CD14-positive monocyte (primary cell): ENCODE measurements around the gene ZNF880. TPM values are rescaled to one million over a fixed set of nuclear protein-coding genes. Genes with fewer than 3 reads are reported as not detected.

ENCODE experiments used
- DNase-seq, 3 donors: peaks; one replicate each; pipeline ENCODE4 v3.0.0-alpha.2; 2011 to 2022
- H2AFZ ChIP-seq: 2 replicates; pipeline ENCODE4 v1.6.0; 2012; ENCODE audit warnings: mild to moderate bottlenecking, low read depth, low read length, inconsistent platforms; ENCODE audit not compliant: insufficient read depth, poor library complexity, severe bottlenecking
- H3K27ac ChIP-seq, 2 donors: 1 replicate in 1 of 2; 2 replicates in 1 of 2; pipeline ENCODE4 v1.5.1; 2012 to 2013; ENCODE audit warnings: low read length in 2 of 2, control low read depth in 1 of 2, inconsistent platforms in 1 of 2, low read depth in 1 of 2, mild to moderate bottlenecking in 1 of 2
- H3K27me3 ChIP-seq, 2 donors: one replicate each; pipeline versions ENCODE4 v1.6.0 to v1.6.1; 2011 to 2013; ENCODE audit warnings: low read length in 2 of 2; ENCODE audit not compliant: control insufficient read depth in 2 of 2, insufficient read depth in 2 of 2
- H3K36me3 ChIP-seq, 2 donors: replicated peaks in 1 of 2; 1 replicate in 1 of 2; 2 replicates in 1 of 2; pipeline versions ENCODE4 v1.5.1 to v1.6.1; 2012 to 2013; ENCODE audit warnings: low read length in 2 of 2, control low read depth in 1 of 2, inconsistent platforms in 1 of 2, mild to moderate bottlenecking in 1 of 2; ENCODE audit not compliant: insufficient read depth in 2 of 2, control insufficient read depth in 1 of 2
- H3K4me1 ChIP-seq, 2 donors: 1 replicate in 1 of 2; 2 replicates in 1 of 2; pipeline versions ENCODE4 v1.5.1 to v1.6.1; 2012 to 2013; ENCODE audit warnings: low read length in 2 of 2, control low read depth in 1 of 2, inconsistent platforms in 1 of 2, mild to moderate bottlenecking in 1 of 2, moderate library complexity in 1 of 2; ENCODE audit not compliant: insufficient read depth in 2 of 2, control insufficient read depth in 1 of 2
- H3K4me2 ChIP-seq: replicated peaks from 2 replicates; pipeline ENCODE3; 2012; ENCODE audit warnings: low read length, moderate library complexity, mild to moderate bottlenecking; ENCODE audit not compliant: poor library complexity, severe bottlenecking; ENCODE audit errors: extremely low read depth
- H3K4me3 ChIP-seq, 3 experiments: fragments of 200-600 bp in 1 of 3; sonication (generic) in 1 of 3; replicated peaks in 1 of 3; 1 replicate in 2 of 3; 2 replicates in 1 of 3; pipeline ENCODE4 v1.5.1; 2011 to 2013; ENCODE audit warnings: low read length in 3 of 3, mild to moderate bottlenecking in 3 of 3, control low read depth in 2 of 3, low read depth in 2 of 3, inconsistent platforms in 1 of 3, moderate library complexity in 1 of 3
- H3K79me2 ChIP-seq: 2 replicates; pipeline ENCODE4 v1.6.0; 2012; ENCODE audit warnings: mild to moderate bottlenecking, control low read depth, inconsistent platforms, low read length, moderate library complexity; ENCODE audit not compliant: insufficient read depth
- H3K9ac ChIP-seq: 2 replicates; pipeline ENCODE4 v1.6.0; 2017; ENCODE audit warnings: low read length, mild to moderate bottlenecking; ENCODE audit not compliant: insufficient read depth, poor library complexity, severe bottlenecking
- H3K9me3 ChIP-seq, 2 donors: replicated peaks in 1 of 2; 1 replicate in 1 of 2; 2 replicates in 1 of 2; pipeline versions ENCODE4 v1.5.1 to v1.6.1; 2012 to 2013; ENCODE audit warnings: low read length in 2 of 2, control low read depth in 1 of 2; ENCODE audit not compliant: control insufficient read depth in 1 of 2, insufficient read depth in 1 of 2
- H4K20me1 ChIP-seq: 2 replicates; pipeline ENCODE4 v1.6.0; 2012; ENCODE audit warnings: mild to moderate bottlenecking, low read length, control low read depth, moderate library complexity; ENCODE audit not compliant: insufficient read depth
- H3K27ac Mint-ChIP-seq, 7 donors: one replicate each; pipeline ENCODE4 v1.8.0; 2020; ENCODE audit warnings: mild to moderate bottlenecking in 7 of 7, mixed read lengths in 7 of 7, moderate library complexity in 6 of 7, inconsistent platforms in 2 of 7
- H3K27me3 Mint-ChIP-seq, 3 donors: one replicate each; pipeline ENCODE4 v1.8.0; 2021 to 2022; ENCODE audit warnings: low read depth in 3 of 3, mild to moderate bottlenecking in 3 of 3, mixed read lengths in 3 of 3, moderate library complexity in 3 of 3, inconsistent platforms in 1 of 3
- H3K36me3 Mint-ChIP-seq, 2 donors: one replicate each; pipeline ENCODE4 v1.8.0; 2020; ENCODE audit warnings: mixed read lengths in 2 of 2, inconsistent platforms in 1 of 2, mild to moderate bottlenecking in 1 of 2
- H3K4me1 Mint-ChIP-seq: one replicate; pipeline ENCODE4 v1.8.0; 2020; ENCODE audit warnings: mild to moderate bottlenecking, mixed read lengths
- H3K4me3 Mint-ChIP-seq, 2 donors: one replicate each; pipeline ENCODE4 v1.8.0; 2020; ENCODE audit warnings: mild to moderate bottlenecking in 2 of 2, mixed read lengths in 2 of 2, moderate library complexity in 1 of 2
- H3K9me3 Mint-ChIP-seq, 7 donors: one replicate each; pipeline ENCODE4 v1.8.0; 2020 to 2022; ENCODE audit warnings: mixed read lengths in 7 of 7, mild to moderate bottlenecking in 6 of 7, moderate library complexity in 6 of 7, inconsistent platforms in 2 of 7
- WGBS: methylation state at CpG from one replicate; pipeline ENCODE4 v1.1.5; 2013; ENCODE audit warnings: missing lambda C conversion rate; ENCODE audit not compliant: insufficient coverage; 5-methylcytosine and 5-hydroxymethylcytosine counted together
- intact Hi-C, 2 donors: fragments of 100-400 bp; cut with micrococcal nuclease; formaldehyde crosslinking; loops; one replicate each; pipeline versions ENCODE4 v1.15.0 to v1.15.1; 2023
- polyA plus RNA-seq, 3 donors: library from polyadenylated mRNA; depleted of rRNA in 1 of 3; unstranded in 2 of 3; stranded (reverse) in 1 of 3; fragments of 300-500 nt in 2 of 3; fragments of >200 nt in 1 of 3; fragmentation: Illumina TruSeq in 2 of 3; gene quantifications; 1 replicate in 2 of 3; 2 replicates in 1 of 3; pipeline ENCODE4 v1.2.3, GENCODE V29; 2012 to 2021
- TF ChIP-seq, protein P1 (sequence below): fragments of 200-600 bp; IDR thresholded peaks from one replicate; pipeline ENCODE4 v1.8.0; 2022; ENCODE audit warnings: antibody characterized with exemption, mild to moderate bottlenecking

Gene ZNF880
- polyA plus RNA-seq, 3 donors: 4.5 to 8.5 (median 5.5) TPM

DNA sequence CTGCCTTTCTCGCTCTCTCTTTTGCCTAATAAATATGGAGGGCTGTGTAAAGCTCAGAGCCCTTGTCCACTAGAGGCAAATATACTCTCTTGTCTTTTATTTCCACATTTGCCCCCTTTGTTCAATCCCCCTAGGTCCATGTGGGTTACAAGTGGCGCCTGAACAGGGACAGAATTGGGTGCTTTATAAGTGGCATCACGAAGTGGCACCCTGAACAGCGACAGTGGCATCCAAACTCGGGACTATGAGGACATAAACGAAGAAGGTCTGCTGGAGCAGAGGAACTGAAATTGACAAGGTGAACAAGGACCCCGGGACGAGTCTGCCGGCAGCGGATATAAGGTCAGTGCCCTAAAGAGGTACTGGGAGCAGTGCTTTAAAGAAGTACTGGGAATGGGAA, 38.0 kb upstream of the ZNF880 start:
- Histone ChIP-seq H3K4me3 (peak overlapping the region in 1 of 3 experiments; percentile 27), H3K27me3 (no peaks in the 10 kb centered on the region), H4K20me1 (no peaks in the 10 kb centered on the region), H3K9me3 (peaks cover 82 to 90% of the 10 kb centered on the region in 2 donors), H3K27ac (no peak overlapping the region), H3K9ac (no peak overlapping the region), H2AFZ (no peak overlapping the region), H3K4me2 (no peak overlapping the region), H3K79me2 (no peaks in the 10 kb centered on the region), H3K4me1 (peaks cover 6 to 8% of the 10 kb centered on the region in 2 donors), H3K36me3 (no peaks in the 10 kb centered on the region)
- DNase-seq: no peak
- peaks cover 1 to 8% of the 10 kb centered on the region in 2 donors for H3K36me3 Mint-ChIP-seq
- peaks cover 4% of the 10 kb centered on the region for H3K4me1 Mint-ChIP-seq
- no peak overlapping the region for H3K27ac Mint-ChIP-seq
- H3K4me3 Mint-ChIP-seq: no peak overlapping the region
- intact Hi-C loops: no loop called here
- WGBS: 88% methylated on average over 8 of the region's 10 CpGs
- TF ChIP-seq, protein P1, sequence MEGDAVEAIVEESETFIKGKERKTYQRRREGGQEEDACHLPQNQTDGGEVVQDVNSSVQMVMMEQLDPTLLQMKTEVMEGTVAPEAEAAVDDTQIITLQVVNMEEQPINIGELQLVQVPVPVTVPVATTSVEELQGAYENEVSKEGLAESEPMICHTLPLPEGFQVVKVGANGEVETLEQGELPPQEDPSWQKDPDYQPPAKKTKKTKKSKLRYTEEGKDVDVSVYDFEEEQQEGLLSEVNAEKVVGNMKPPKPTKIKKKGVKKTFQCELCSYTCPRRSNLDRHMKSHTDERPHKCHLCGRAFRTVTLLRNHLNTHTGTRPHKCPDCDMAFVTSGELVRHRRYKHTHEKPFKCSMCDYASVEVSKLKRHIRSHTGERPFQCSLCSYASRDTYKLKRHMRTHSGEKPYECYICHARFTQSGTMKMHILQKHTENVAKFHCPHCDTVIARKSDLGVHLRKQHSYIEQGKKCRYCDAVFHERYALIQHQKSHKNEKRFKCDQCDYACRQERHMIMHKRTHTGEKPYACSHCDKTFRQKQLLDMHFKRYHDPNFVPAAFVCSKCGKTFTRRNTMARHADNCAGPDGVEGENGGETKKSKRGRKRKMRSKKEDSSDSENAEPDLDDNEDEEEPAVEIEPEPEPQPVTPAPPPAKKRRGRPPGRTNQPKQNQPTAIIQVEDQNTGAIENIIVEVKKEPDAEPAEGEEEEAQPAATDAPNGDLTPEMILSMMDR: no peak
- peaks cover 55 to 96% (median 88%) of the 10 kb centered on the region in 7 donors for H3K9me3 Mint-ChIP-seq
- peaks cover 0 to 2% (median 0%) of the 10 kb centered on the region in 3 donors for H3K27me3 Mint-ChIP-seq

GRCh38 chr19:52335768-52336116, 34.0 kb upstream of the ZNF880 start:
- no peaks in the 10 kb centered on the region for H3K27me3 Mint-ChIP-seq
- H3K4me3 ChIP-seq: peak overlapping the region; percentile 53 to 88 (median 73)
- intact Hi-C loops: no loop called here
- H4K20me1 ChIP-seq: no peaks in the 10 kb centered on the region
- H3K9me3 ChIP-seq: peaks cover 76 to 84% of the 10 kb centered on the region in 2 donors
- H3K4me1 Mint-ChIP-seq: peaks cover 11% of the 10 kb centered on the region
- no peaks in the 10 kb centered on the region for H3K36me3 ChIP-seq
- H2AFZ ChIP-seq: peak overlapping the region; percentile 92
- TF ChIP-seq, protein P1: no peak
- H3K79me2 ChIP-seq: no peaks in the 10 kb centered on the region
- H3K27ac ChIP-seq: peak overlapping the region; percentile 37 to 86
- DNase-seq: no peak
- peaks cover 11 to 12% of the 10 kb centered on the region in 2 donors for H3K4me1 ChIP-seq
- H3K36me3 Mint-ChIP-seq: peaks cover 4 to 10% of the 10 kb centered on the region in 2 donors
- peak overlapping the region; percentile 97 to 98 for H3K4me3 Mint-ChIP-seq
- peaks cover 59 to 92% (median 89%) of the 10 kb centered on the region in 7 donors for H3K9me3 Mint-ChIP-seq
- peak overlapping the region; percentile 86 for H3K4me2 ChIP-seq
- H3K27ac Mint-ChIP-seq: peak overlapping the region in 5 of 7 donors; percentile 71 to 94 (median 90)
- peak overlapping the region; percentile 79 for H3K9ac ChIP-seq
- no peaks in the 10 kb centered on the region for H3K27me3 ChIP-seq
- WGBS: 50% methylated on average over 8 of the region's 9 CpGs
